ENCODE data around the gene MRPL18. TPM values are rescaled to one million over a fixed set of nuclear protein-coding genes. Genes with fewer than 3 reads are reported as not detected.

Gene MRPL18
- total and polyA plus RNA-seq, 2 donors (not counting 3 experiments of a cell fraction or from before 2014, with no cell fraction given), result 55.4 to 70.7 TPM

DNA sequence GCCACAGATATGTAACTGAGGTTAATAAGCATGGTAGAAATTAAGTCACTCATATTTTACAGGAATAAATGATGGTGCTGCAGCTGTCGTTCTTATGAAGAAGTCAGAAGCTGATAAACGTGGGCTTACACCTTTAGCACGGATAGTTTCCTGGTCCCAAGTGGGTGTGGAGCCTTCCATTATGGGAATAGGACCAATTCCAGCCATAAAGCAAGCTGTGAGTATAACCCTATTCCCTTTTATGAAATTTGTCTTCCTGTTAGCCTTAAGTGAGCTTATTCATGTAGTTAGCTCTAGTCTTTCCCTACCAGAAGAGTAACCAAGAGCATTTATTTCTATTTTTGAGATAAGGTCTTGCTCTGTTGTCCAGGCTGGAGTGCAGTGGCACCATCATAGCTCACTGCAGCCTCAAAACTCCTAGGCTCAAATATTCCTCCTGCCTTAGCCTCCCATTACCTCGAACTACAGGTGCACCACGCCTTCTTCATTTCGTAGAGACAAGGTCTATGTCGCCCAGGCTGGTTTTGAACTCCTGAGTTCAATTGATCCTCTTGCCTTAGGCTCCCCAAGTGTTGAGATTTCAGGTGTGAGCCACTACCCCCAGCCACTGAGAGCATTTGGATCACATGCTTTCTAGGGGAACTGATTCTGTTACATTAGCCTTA, 12.9 kb upstream of the MRPL18 start:
- Histone ChIP-seq H3K4me1 (ENCODE audit: control insufficient read depth, extremely low read depth, insufficient read depth, low read length) (no peaks in the 10 kb centered on the region), H3K27ac (ENCODE audit: insufficient read depth, low read depth, low read length) (no peak overlapping the region), H3K9ac (replicated peaks; ENCODE audit: extremely low read depth, insufficient read depth, low read length) (no peak overlapping the region), H3K9me1 (replicated peaks; ENCODE audit: control insufficient read depth, extremely low read depth, insufficient read depth, low read length) (no peaks in the 10 kb centered on the region), H3K36me3 (ENCODE audit: control insufficient read depth in 2 of 2, extremely low read depth in 1 of 2, insufficient read depth in 2 of 2, low read length in 2 of 2) (peaks cover 23 to 27% of the 10 kb centered on the region in 2 experiments), H2AFZ (ENCODE audit: low read depth, low read length) (no peak overlapping the region), H3K4me2 (ENCODE audit: insufficient read depth, low read length) (no peak overlapping the region), H3K79me2 (ENCODE audit: control insufficient read depth, insufficient read depth, low read length) (peaks cover 11% of the 10 kb centered on the region), H3K9me3 (replicated peaks; ENCODE audit: control insufficient read depth, insufficient read depth, low read length) (no peaks in the 10 kb centered on the region), H3K4me3 (replicated peaks in 1 of 3; ENCODE audit: insufficient read depth in 1 of 3, low read depth in 1 of 3, low read length in 3 of 3) (no peak overlapping the region), H4K20me1 (replicated peaks; ENCODE audit: control insufficient read depth, extremely low read depth, insufficient read depth, low read length) (no peaks in the 10 kb centered on the region), H3K27me3 (ENCODE audit: control insufficient read depth in 2 of 2, insufficient read depth in 2 of 2, low read length in 2 of 2) (no peaks in the 10 kb centered on the region)
- TF ChIP-seq POLR2A (IDR thresholded peaks at IDR 0.05; ENCODE audit: low read depth, low read length) (no peak), MYC (IDR thresholded peaks at IDR 0.05; ENCODE audit: low read depth, low read length) (no peak), POLR2AphosphoS5 (IDR thresholded peaks at IDR 0.05; ENCODE audit: insufficient read depth, low read depth, low read length) (no peak), MAX (IDR thresholded peaks at IDR 0.05; ENCODE audit: insufficient read depth, insufficient read length) (no peak), CTCF (IDR thresholded peaks at IDR 0.05; ENCODE audit: extremely low read depth in 1 of 2, insufficient read depth in 1 of 2, low read depth in 1 of 2, low read length in 2 of 2) (no peak), FOS (IDR thresholded peaks at IDR 0.05; ENCODE audit: borderline replicate concordance, insufficient read depth, low read length) (no peak), GATA2 (IDR thresholded peaks at IDR 0.05; ENCODE audit: insufficient read depth, insufficient read length, low read depth, low read length) (no peak)
- dilution Hi-C loops (cut with MboI; ENCODE audit: extremely low pct_ligation_motif_present, low sequenced_read_pairs), result no loop called here
- DNase-seq (ENCODE audit: low read depth, low spot score) (no peak), FAIRE-seq (no peak)
- BruUV-seq (replicated peaks), result no TSS peak
- ChIA-PET CTCF (interaction anchor here (0.7 to 0.9 kb wide), 2 partner anchors 11 to 190 kb away, joined by 4 read pairs; no protein-coding TSS in a partner anchor), POLR2A (no interaction called here)
- intact Hi-C loops (cut with micrococcal nuclease), result no loop called here

Measured in endothelial cell of umbilical vein (primary cell).